Esophagus mucosa (tissue), 1 donor: ENCODE measurements around the gene LCP2. TPM values are rescaled to one million over a fixed set of nuclear protein-coding genes. Genes with fewer than 3 reads are reported as not detected.

Experiments
- ATAC-seq: fragments of 200-7000 bp; cut with Tn5 transposase; one replicate; pipeline ENCODE4 v1.9.1; 2020
- total RNA-seq: library from RNA; stranded (reverse); gene quantifications from one replicate; pipeline ENCODE4 v1.2.4, GENCODE V29; 2023
- donor health status: DM: yes; HTN: yes; CAD: no.

Gene LCP2
- total RNA-seq, 1 donor from 2014 or later, result 3.0 TPM

DNA sequence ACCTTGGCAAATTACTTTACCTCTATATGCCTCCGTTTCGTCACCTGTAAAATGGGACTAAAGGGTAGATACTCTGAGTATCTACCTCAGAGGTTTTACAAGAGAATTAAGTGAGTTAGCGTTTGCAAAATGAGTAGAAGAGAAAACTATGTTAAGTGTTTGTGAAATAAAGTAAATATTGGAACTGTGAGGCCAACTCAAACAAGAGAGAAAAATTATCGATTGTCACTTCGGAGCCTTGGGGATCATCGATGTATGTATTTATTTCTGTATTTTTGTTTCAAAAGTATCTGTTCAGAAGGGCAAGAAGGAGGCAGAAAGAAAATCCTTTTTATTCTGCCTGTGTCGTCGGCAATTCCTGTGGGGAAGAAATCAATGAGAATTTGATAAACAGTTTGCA is 90.6 kb downstream of the LCP2 start:
- ATAC-seq, result no peak

DNA sequence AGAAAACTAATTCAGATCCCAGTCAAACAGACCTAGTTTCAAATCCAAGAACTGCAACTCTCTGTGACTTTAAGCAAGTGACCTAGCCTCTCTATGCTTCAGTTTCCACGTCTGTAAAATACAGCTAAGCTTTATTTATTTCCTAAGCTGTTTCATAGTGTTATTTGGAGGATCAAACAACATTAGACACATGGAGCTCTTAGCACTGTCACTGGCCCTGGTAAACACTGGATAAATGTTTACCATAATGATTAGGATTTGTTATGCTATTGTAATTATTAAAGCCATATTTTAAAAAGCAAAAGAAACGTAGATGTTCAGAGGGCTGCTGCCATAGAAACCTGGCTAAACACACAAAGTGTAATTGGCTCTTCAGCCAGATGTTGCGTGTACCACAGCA is 91.4 kb downstream of the LCP2 start:
- no peak for ATAC-seq

DNA sequence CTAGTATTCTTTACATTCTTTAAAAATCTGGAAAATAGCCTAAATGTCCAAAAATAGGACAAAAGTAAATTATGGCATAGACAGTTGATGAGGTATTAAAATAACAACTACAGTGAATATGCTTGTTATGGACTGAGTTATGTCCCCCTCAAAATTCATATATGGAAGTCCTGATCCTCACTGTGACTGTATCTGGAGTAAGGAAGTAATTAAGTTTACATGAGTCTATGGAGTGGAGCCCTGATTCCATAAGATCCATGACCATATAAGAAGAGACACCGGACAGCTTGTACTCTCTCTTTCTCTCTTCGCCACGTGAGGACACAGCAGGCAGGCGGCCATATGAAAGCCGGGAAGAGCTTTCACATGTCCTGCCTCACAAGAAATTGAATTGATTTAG is 93.4 kb downstream of the LCP2 start:
- no peak for ATAC-seq

DNA sequence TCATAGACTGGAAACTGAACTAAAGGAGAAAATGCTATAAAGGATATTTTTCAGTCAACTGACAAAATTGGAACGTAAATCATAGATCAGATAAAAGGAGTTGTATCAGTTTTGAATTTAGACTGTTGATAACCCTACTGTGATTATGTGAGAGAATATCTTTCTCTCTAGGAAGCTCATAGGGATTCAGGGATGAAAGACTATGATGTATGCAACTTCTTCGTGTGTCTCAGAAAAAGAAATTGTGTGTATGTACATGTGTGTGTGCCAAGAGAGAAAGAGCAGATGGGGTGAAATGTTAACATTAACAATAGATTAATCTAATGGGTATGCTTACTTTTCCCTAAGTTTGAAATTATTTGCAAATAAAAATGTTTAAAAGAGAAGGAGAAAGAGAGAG is 95.5 kb downstream of the LCP2 start:
- no peak for ATAC-seq

DNA sequence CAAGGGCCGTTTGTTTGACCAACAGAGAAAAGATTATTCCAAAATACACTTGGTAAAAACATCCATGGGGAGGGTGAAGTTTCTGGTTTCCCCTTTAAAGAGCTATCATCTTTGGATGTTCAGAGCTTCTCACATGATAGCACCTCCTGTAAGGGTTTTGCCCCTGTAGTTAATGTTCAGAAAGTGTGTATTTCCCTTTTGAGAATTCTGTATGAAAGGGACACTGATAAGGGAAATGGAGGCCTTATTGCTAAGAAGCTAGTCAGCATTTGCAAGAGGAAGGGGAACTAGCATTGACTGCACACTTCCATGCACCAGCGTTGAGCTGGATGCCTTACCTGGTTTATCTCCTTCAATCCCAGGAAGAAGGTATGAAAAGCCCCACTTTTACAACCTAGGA is 96.3 kb downstream of the LCP2 start:
- ATAC-seq, result no peak

DNA sequence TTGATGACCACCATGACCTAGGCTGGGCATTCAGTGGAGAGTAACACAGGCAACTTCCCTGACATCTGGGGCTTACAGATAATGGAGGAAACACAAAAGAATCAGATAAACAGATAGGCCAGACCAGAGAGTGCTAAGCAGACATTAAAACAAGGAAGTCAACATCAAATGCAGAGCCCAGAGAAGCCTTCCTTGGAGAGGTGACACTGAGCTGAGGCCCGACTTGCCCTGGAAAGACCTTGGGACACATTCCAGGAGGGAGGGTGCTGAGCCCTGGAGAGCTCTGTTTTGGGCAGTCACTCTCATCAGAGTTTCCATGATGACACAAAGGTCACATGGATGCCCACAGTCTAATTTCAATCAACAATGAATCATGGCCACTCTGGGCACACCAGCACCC is 96.7 kb downstream of the LCP2 start:
- no peak for ATAC-seq

Other genes starting within 250 kb of the LCP2 start
- 0.16 TPM for gene FOXI1, start 191.9 kb downstream of the LCP2 start, total RNA-seq
- gene C5orf58, start 64.8 kb downstream of the LCP2 start, total RNA-seq, result not detected
- 0.64 TPM for gene KCNMB1, start 91.6 kb upstream of the LCP2 start, total RNA-seq
- not detected for gene KCNIP1, start 206.2 kb upstream of the LCP2 start, total RNA-seq